ENCODE measurements around the gene MRAS.
"Not testable (repeated sequence)": the region's sequence is repeated elsewhere in the genome, so short reads cannot be mapped to it uniquely, and the experiment has no call there.

The MRAS gene

GRCh38 chr3:138394156-138394555, 45.8 kb downstream of the MRAS start:
- no peak for FAIRE-seq

DNA sequence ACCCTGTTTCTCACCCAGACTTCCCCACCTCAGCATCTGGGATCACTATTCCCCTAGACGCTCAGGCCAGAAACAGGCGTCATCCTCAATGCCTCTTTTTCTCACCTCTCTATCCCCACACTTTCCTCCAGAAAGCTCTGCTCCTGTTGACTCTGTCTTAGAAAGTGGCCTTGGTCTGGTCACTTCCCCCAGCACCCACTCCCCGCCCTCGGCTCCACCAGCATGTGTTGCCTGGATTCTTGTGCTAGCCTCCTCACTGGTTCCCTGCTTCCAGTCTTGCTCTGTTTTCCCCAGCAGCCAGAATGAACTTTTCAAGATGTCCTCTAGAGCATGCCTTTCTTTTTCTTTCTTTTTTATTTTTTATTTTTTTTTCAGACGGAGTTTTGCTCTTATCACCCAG, 46.3 kb downstream of the MRAS start:
- no peak for FAIRE-seq

- FAIRE-seq = no peak
These were observed 47.7 kb downstream of the MRAS start for GRCh38 chr3:138395865-138396751.

- FAIRE-seq = no peak
These were observed 48.5 kb downstream of the MRAS start for GRCh38 chr3:138396752-138397410.

DNA sequence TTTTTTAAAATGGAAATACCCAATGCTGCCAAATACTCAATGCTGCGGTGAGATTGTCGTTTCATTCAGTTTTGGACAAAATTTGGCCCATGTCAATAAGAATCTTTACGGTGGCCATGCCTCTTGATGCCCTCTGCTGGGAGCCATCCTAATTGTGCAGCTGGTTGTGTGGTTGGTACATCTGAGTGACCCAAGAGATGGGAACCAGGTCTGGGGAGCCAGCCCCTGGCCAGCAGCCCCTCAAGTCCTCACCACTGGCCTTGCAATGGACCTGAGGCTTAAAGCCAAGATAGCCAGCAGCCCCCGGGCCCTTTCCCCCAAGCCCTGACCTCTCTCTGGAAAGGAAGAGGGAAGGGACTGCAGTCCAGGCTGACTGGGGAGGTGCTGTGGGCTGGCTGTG, 49.6 kb downstream of the MRAS start:
- FAIRE-seq = no peak

DNA sequence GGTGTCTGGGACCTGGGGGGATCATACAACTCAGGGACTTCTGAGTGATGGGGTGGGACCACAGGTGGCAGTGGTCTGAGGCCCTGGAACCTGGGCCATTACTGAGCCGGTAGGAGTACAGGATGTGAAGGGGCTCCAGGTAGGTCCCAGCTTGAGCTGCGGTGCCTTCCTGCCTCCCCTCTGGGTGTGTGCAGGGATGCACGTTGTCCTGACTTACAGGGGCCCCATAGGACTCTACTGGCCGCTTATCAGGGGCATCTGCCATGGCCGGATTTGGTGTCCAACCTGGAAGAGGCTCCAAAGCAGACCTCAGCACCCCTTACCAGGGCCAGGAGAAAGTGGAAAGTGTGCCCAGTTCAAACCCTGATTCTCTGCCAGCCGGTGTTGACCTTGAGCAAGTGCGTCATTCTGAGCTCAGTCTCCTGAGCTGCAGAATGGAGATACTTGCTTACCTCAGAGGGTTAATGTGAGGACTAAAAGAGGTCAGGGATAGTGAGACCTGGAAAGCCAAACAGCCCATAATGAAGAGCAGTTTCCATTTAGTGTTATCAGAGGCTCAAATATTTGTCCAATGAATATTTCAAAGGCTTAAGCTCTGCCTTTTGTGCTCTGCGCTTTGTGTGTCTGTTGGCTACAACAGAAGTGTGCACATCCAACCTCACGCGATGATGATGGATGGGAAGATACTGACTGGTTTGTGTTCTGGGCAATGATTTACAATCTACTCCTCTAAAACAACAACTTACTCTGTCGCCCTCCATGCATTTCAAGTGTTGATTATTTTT, 50.6 kb downstream of the MRAS start:
- FAIRE-seq = no peak

GRCh38 chr3:138399766-138400165, 51.4 kb downstream of the MRAS start:
- FAIRE-seq = no peak

DNA sequence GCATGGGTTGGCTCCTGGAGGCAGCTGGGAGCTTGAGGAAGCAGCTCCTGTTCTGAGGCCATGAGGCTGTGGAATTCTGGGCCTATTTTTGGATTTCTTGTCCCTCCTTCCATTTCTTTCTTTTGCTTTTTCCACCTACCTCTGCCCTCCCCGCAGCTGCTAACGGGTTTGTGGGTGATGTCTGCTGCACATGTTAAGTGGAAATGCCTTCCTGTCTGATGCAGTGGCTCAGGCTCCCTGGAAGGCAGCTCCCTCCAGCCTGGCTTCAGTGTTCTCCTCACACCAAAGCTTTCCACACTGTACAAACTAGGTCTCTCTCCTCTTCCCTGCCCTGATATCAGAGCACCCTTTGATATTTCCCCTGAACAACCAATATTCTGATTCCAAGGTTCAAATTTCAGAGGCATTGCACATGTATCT, 52.3 kb downstream of the MRAS start:
- FAIRE-seq = no peak

DNA sequence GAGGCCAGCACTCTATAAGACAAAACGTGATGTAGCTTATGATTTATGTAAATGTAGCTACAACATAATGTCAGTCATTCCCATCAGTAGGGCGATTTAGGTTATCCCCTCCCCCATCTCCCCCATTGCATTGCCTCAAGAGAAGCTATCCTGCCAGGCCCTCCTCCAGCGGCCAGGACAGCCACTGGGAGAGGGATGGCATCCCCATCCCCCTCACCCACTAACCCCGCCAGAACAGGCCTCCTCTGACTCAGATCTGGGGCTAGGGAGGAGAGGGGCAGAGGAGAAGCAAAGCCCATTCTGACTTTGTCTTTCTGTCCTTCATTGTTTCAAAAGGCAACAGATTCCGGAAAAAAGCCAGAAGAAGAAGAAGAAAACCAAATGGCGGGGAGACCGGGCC, 53.5 kb downstream of the MRAS start:
- no peak for FAIRE-seq

- FAIRE-seq = no peak
These were observed 55.7 kb downstream of the MRAS start for GRCh38 chr3:138404121-138404520.

DNA sequence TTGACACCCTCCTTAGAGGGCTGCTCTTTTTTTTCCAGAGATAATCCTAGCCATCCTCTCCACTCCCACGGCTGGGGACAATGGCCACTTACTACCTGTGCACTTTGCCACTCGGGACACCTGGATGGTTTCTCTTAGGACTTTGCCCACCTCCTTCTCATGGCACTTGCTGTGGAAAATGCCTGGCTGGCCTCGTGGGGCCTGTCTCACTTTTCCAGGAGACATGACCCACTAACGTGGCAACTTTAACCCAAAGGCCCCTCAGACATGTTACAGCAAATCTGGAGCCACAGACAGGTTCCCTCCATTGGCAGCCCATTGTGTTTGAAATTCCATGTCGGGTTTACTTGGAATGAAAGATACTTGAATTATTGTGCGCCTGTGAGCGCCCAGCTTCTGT, 56.6 kb downstream of the MRAS start:
- no peak for FAIRE-seq

DNA sequence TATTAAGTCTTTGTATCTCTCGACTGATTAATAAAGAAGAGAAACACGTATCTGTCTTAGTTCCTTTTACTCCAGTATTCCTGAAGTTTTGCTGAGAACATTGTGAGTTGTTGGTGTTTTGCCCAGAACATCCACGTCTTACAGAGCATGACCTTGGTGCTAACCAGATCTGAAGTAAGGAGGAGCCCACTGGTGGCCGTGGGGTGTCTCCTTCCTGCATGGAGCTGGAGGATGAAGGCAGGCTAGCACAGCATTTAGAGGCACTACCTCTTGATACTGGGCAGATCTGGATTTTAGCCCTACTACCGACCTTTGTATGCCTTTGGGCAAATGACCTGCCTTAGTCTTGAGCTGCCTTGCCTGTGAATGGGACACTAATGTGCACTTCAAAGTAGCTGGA, 57.1 kb downstream of the MRAS start:
- no peak for FAIRE-seq

GRCh38 chr3:138406606-138407005, 58.2 kb downstream of the MRAS start:
- no peak for FAIRE-seq

DNA sequence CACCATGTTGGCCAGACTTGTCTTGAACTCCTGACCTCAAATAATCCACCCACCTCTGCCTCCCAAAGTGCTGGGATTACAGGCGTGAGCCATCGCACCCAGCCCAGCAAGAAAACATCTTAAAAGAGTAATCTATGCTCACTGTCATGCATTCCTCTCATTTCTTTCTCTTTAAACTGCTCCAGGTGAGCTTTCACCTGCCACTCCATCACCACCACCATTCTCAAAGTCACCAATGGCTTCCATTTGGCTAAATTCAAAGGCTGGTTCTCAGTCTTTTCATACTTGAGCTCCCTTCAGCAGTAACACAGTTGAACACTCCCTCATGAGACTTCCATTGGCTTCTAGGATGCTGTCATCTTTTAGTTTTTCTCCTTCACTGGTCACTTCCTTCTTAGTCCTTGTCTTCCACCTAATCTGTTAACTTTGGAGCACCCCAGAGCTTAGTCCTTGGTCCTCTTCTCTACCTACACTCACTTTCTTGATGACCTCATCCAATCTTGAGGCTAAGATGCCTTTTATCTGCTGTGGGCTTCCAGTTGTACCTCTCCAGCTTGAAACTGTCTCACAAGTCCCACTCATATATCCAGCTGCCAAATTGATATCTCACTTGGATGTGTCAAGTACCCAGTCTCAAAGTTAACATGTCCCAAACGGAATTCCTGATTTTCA, 59.0 kb downstream of the MRAS start:
- FAIRE-seq = no peak

- no peak for FAIRE-seq
These were observed 60.6 kb downstream of the MRAS start for GRCh38 chr3:138408751-138409570.

- no peak for FAIRE-seq
These were observed 64.6 kb downstream of the MRAS start for GRCh38 chr3:138412821-138413551.

GRCh38 chr3:138416236-138416635, 67.9 kb downstream of the MRAS start:
- FAIRE-seq = not testable (repeated sequence)

DNA sequence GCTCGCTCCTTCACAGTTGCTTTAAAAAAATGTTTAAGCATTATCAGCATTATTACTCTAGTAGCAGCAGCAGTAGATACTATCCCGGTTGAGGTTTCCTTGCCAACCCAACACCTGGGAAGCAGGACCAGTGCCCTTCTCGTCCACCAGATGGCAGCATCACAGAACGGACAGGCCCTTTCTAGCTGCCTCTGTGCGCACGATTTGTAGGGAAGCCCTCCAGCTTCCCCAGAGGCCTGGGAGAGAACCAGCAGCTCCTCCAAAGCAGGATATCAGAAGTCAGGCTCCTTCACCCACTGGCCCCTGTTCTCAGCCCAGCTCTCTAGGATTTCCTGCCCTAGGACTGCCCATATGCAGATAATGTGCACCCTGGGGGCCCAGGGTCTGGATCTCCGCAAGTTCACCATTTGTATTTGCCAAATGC, 69.2 kb downstream of the MRAS start:
- peak; percentile 80 for FAIRE-seq

DNA sequence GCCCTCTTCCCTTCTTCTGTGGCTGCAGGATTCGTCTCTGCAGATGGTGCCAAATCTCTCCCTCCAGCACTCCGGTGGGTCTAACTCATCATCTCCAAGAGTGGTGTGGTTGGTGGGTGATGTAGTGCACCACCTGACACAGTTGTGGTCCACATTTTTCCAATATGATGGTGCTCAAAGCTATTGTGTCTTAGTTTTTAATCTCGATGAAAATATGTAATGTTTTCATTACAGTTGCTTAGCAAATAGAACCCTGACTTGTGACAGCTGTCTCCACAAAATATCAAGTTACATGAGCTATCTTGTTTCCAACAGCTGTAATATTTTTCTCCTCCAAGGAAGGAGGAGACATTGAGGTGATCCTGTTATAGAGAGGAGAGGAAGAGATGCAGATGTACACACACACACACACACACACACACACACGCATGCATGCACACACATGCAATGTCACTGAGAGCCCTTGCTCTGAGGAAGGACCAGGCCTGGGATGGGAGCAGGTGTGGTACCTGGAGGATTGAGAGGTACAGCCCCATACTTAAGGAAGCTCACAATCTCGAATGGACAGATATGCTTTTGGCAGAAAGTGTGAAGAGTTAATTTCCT, 70.3 kb downstream of the MRAS start:
- FAIRE-seq = no peak

DNA sequence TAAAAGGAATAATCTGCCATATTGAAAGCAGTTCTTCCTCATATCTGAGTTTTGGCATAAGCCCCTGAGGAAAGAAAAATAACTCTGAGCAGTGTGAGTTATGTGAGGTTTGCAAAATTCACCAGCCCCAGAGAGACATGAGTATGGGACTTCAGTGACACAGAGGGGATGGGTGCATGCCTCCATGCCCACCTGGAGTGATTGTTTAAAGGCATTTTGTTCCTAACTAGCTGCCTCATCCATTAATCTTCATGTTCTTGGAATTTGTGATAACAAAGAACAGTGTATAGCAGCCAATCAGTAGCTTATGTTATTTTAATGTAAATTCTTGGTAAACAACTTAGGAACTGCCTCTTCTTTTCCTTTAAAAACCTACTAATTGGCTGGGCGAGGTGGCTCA, 74.9 kb downstream of the MRAS start:
- FAIRE-seq = no peak

DNA sequence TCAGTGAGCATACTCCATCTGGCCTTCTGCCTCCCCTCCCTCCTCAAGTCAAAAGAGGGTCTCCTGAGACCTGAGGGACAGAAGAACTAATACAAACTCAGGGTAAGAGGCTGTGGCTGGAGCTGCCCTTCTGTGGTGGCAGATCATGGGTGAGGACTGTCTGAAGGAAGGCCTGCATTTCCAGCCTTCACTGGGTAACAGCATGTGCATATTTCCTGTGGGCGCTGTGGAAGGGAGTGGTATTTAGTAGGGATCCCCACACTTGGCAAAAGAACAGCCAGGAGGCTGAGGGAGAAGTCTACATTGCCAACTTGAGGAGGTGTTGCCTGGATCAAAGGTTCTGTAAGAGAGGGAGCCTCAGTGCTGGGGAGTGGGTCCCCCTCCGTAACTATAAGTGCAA, 75.9 kb downstream of the MRAS start:
- FAIRE-seq = no peak

Measured in islet of Langerhans (tissue), 1 donor.